Measurements from ENCODE around the gene FAM3D. TPM values are rescaled to one million over a fixed set of nuclear protein-coding genes. Genes with fewer than 3 reads are reported as not detected.

Gene FAM3D
- total RNA-seq, 1 experiment from 2014 or later, result 0.32 TPM

- H3K9ac ChIP-seq (ENCODE audit: low read length), result no peak overlapping the region
- no peak for ATAC-seq
- ChIA-PET RAD21 (ENCODE audit: low non-redundant PET in 1 of 2, low total read pairs in 2 of 2, uncharacterized antibody in 2 of 2, unreplicated experiment in 2 of 2) (no interaction called here), POLR2A (no interaction called here), CTCF (interaction anchor here (1.0 to 2.4 kb wide), 3 partner anchors 12 to 410 kb away, joined by 3 to 8 read pairs (median 5); no protein-coding TSS in a partner anchor)
- H3K27ac ChIP-seq (ENCODE audit: low read depth, low read length), result no peak overlapping the region
- H3K4me3 ChIP-seq (replicated peaks in 1 of 2; ENCODE audit: low read depth in 1 of 2, low read length in 2 of 2), result no peak overlapping the region
- no peak for TF ChIP-seq SRF (IDR thresholded peaks at IDR 0.05; ENCODE audit: low read depth)
- TF ChIP-seq EZH2 (IDR thresholded peaks at IDR 0.05), result no peak
- no peak for TF ChIP-seq POLR2A (IDR thresholded peaks at IDR 0.05; ENCODE audit: borderline replicate concordance, extremely low read depth, insufficient read depth, insufficient read length)
- no peak for TF ChIP-seq SP1 (IDR thresholded peaks at IDR 0.05; ENCODE audit: low read depth)
- no peak for TF ChIP-seq CBX3 (IDR thresholded peaks at IDR 0.05; ENCODE audit: low read depth)
- no peak for TF ChIP-seq FOSL1 (IDR thresholded peaks at IDR 0.05; ENCODE audit: low read depth)
- no peak for TF ChIP-seq ZNF274 (IDR thresholded peaks at IDR 0.05; ENCODE audit: low read depth, low read length)
- TF ChIP-seq SIN3A (IDR thresholded peaks at IDR 0.05; ENCODE audit: low read depth), result no peak
- TF ChIP-seq TCF7L2 (IDR thresholded peaks at IDR 0.05; ENCODE audit: borderline replicate concordance, extremely low read depth, insufficient read depth, insufficient read length), result no peak
- no peak for TF ChIP-seq YY1 (IDR thresholded peaks at IDR 0.05; ENCODE audit: extremely low read depth, insufficient replicate concordance, low read depth, low read length)
- TF ChIP-seq RAD21 (IDR thresholded peaks at IDR 0.05; ENCODE audit: low read depth), result no peak
- no peak for TF ChIP-seq JUND (IDR thresholded peaks at IDR 0.05)
- no peak for TF ChIP-seq ELF1 (IDR thresholded peaks at IDR 0.05; ENCODE audit: borderline replicate concordance, low read depth)
- no peaks in the 10 kb centered on the region for H3K27me3 ChIP-seq (ENCODE audit: insufficient read depth, low read length)
- intact Hi-C loops (cut with micrococcal nuclease), result loop anchor here (5.0 to 10.0 kb wide), 4 partner anchors 352 to 1214 kb away; partner anchors contain the start of gene CFAP20DC
- H3K79me2 ChIP-seq (ENCODE audit: insufficient read depth, low read length), result no peaks in the 10 kb centered on the region
- H2AFZ ChIP-seq (ENCODE audit: low read depth, low read length, poor library complexity, severe bottlenecking), result no peak overlapping the region
- no peaks in the 10 kb centered on the region for H3K9me2 ChIP-seq (ENCODE audit: insufficient read depth)
- H3K9me3 ChIP-seq (ENCODE audit: control insufficient read depth in 1 of 2, insufficient read depth in 1 of 2, low read depth in 1 of 2, low read length in 2 of 2), result no peaks in the 10 kb centered on the region
- no peak for DNase-seq (ENCODE audit: low read depth, low spot score)
- H3K4me2 ChIP-seq (ENCODE audit: low read length), result no peak overlapping the region
- no peaks in the 10 kb centered on the region for H4K20me1 ChIP-seq (ENCODE audit: insufficient read depth)
- peaks cover 0 to 5% of the 10 kb centered on the region in 2 experiments; a peak in 1 of 4 replicates for H3K4me1 ChIP-seq (ENCODE audit: control insufficient read depth in 1 of 2, insufficient read depth in 2 of 2, low read length in 2 of 2)
- H3K36me3 ChIP-seq (ENCODE audit: control insufficient read depth in 1 of 2, insufficient read depth in 2 of 2, low read length in 2 of 2), result no peaks in the 10 kb centered on the region
- no TSS peak for BruUV-seq (replicated peaks)
Observed at GRCh38 chr3:58642846-58643245, 23.7 kb downstream of the FAM3D start.
